A549 (cell line): Measurements from ENCODE around the gene KRT13. TPM values are rescaled to one million over a fixed set of nuclear protein-coding genes. Genes with fewer than 3 reads are reported as not detected.
A peak's percentile ranks its signal among the peaks of the same experiment; 100 is the strongest.

Experiments used
- ATAC-seq, 2 experiments: fragments of 200-7000 bp in 1 of 2; fragments of >200 bp in 1 of 2; cut with Nextera tagmentation in 1 of 2; cut with Tn5 transposase in 1 of 2; 3 replicates each; pipeline versions ENCODE4 v1.8.0 to v1.9.1; 2018 to 2020; ENCODE audit warnings: mild to moderate bottlenecking in 1 of 2, moderate library complexity in 1 of 2
- CTCF ChIA-PET: fragments of 300-600 bp; sonication (Branson Sonifier 250); formaldehyde crosslinking; extraction: SDS; loops from one replicate; lab custom pipeline; 2021; ENCODE audit warnings: antibody characterized with exemption, inconsistent platforms; lab: Yijun Ruan, JAX
- POLR2A ChIA-PET: fragments of 350-600 bp; formaldehyde crosslinking; extraction: SDS; loops from one replicate; lab custom pipeline; 2021; ENCODE audit warnings: antibody characterized with exemption, inconsistent platforms; lab: Yijun Ruan, JAX
- DNase-seq, 2 experiments: peaks; one replicate each; pipeline versions ENCODE4 v3.0.0 to v3.0.0-alpha.2; 2011 to 2016; ENCODE audit warnings: low read depth in 1 of 2, low spot score in 1 of 2
- FAIRE-seq: peaks from 2 replicates; lab custom pipeline; 2011; peaks lifted over from hg19 to GRCh38; lab: Jason Lieb, UNC
- H3K27ac ChIP-seq, 2 experiments: fragments of >200 bp; sonication (Bioruptor Twin); formaldehyde crosslinking; 3 replicates each; pipeline ENCODE4 v1.5.1; 2016 to 2017
- H3K4me1 ChIP-seq: fragments of >200 bp; sonication (Bioruptor Twin); formaldehyde crosslinking; 3 replicates; pipeline ENCODE4 v1.6.1; 2016
- H3K4me2 ChIP-seq: fragments of >200 bp; sonication (Bioruptor Twin); formaldehyde crosslinking; 3 replicates; pipeline ENCODE4 v1.6.1; 2016
- H3K4me3 ChIP-seq: fragments of >200 bp; sonication (Bioruptor Twin); formaldehyde crosslinking; 3 replicates; pipeline ENCODE4 v1.5.1; 2016
- H3K9me3 ChIP-seq: fragments of >200 bp; sonication (Bioruptor Twin); formaldehyde crosslinking; 3 replicates; pipeline ENCODE4 v1.6.1; 2016
- BCL3 ChIP-seq: fragments of >200 bp; sonication (Bioruptor Twin); formaldehyde crosslinking; IDR thresholded peaks from 3 replicates; pipeline ENCODE4 v1.6.1; 2016
- BHLHE40 ChIP-seq: IDR thresholded peaks from 2 replicates; pipeline ENCODE4 v1.6.1; 2012; ENCODE audit warnings: low read depth, low read length, inconsistent platforms
- CBX2 ChIP-seq: fragments of 200-600 bp; sonication (generic); IDR thresholded peaks from 2 replicates; pipeline ENCODE4 v1.6.1; 2016; ENCODE audit warnings: low read depth, mild to moderate bottlenecking, borderline replicate concordance
- HDAC2 ChIP-seq: fragments of 200-600 bp; sonication (generic); IDR thresholded peaks from 2 replicates; pipeline ENCODE4 v1.6.1; 2016
- KDM1A ChIP-seq: fragments of 200-600 bp; sonication (generic); IDR thresholded peaks from 2 replicates; pipeline ENCODE4 v1.6.1; 2016; ENCODE audit warnings: low read depth, mild to moderate bottlenecking
- PHF8 ChIP-seq: fragments of 200-600 bp; sonication (generic); IDR thresholded peaks from 2 replicates; pipeline ENCODE4 v1.6.1; 2016; ENCODE audit warnings: low read depth, mild to moderate bottlenecking, antibody characterized with exemption, moderate library complexity, borderline replicate concordance
- RAD21 ChIP-seq, 2 experiments: fragments of >200 bp in 1 of 2; sonication (Bioruptor Twin) in 1 of 2; formaldehyde crosslinking in 1 of 2; IDR thresholded peaks in 1 of 2; conservative IDR thresholded peaks in 1 of 2; 2 replicates in 1 of 2; 3 replicates in 1 of 2; pipeline ENCODE4 v1.6.1; 2012 to 2018; ENCODE audit warnings: inconsistent platforms in 1 of 2
- RCOR1 ChIP-seq: fragments of 150-350 bp; IDR thresholded peaks from 2 replicates; pipeline ENCODE4 v1.6.1; 2014; ENCODE audit warnings: antibody characterized with exemption, low read length, low read depth
- SMC3 ChIP-seq: fragments of >200 bp; sonication (Bioruptor Twin); formaldehyde crosslinking; IDR thresholded peaks from 3 replicates; pipeline ENCODE4 v1.6.1; 2018; ENCODE audit warnings: inconsistent platforms
- SREBF2 ChIP-seq: fragments of 450-650 bp; IDR thresholded peaks from 2 replicates; pipeline ENCODE4 v1.6.1; 2014; ENCODE audit warnings: mild to moderate bottlenecking, moderate library complexity
- TFCP2L1 ChIP-seq: fragments of 250-450 bp; sonication (Bioruptor Pico); IDR thresholded peaks from 2 replicates; pipeline ENCODE4 v1.5.0; 2021; ENCODE audit warnings: mild to moderate bottlenecking
- ZFP36 ChIP-seq: fragments of 450-650 bp; IDR thresholded peaks from 2 replicates; pipeline ENCODE4 v1.6.1; 2014; ENCODE audit warnings: borderline replicate concordance; ENCODE audit not compliant: partially characterized antibody
- WGBS: methylation state at CpG from one replicate; pipeline ENCODE4 v1.1.6; 2017; ENCODE audit errors: missing lambda C conversion rate; 5-methylcytosine and 5-hydroxymethylcytosine counted together
- polyA plus RNA-seq, 4 experiments: library from polyadenylated mRNA; depleted of rRNA in 3 of 4; stranded (reverse); fragments of >200 nt; fragmentation: RNase III in 1 of 4; extraction: RNeasy Plus Mini Kit Qiagen cat#74134 plus additional on column Dnase treatment in 1 of 4; gene quantifications; 2 replicates in 3 of 4; 3 replicates in 1 of 4; pipeline ENCODE4 v1.2.3, GENCODE V29; 2011 to 2017
- TF ChIP-seq, protein P1 (sequence below): fragments of >200 bp; sonication (Bioruptor Twin); formaldehyde crosslinking; IDR thresholded peaks from 3 replicates; pipeline ENCODE4 v1.5.1; 2016
- TF ChIP-seq, protein P2 (sequence below): IDR thresholded peaks from 2 replicates; pipeline ENCODE4 v1.6.1; 2012; ENCODE audit warnings: low read depth, borderline replicate concordance
- TF ChIP-seq, protein P3 (sequence below): fragments of 200-600 bp; sonication (generic); IDR thresholded peaks from 2 replicates; pipeline ENCODE4 v1.6.1; 2016; ENCODE audit warnings: antibody characterized with exemption, mild to moderate bottlenecking, moderate library complexity

Gene KRT13
- polyA plus RNA-seq, 2 of the 4 experiments (the other 2 are of a cell fraction) = 0.06 TPM; not detected in 1

DNA sequence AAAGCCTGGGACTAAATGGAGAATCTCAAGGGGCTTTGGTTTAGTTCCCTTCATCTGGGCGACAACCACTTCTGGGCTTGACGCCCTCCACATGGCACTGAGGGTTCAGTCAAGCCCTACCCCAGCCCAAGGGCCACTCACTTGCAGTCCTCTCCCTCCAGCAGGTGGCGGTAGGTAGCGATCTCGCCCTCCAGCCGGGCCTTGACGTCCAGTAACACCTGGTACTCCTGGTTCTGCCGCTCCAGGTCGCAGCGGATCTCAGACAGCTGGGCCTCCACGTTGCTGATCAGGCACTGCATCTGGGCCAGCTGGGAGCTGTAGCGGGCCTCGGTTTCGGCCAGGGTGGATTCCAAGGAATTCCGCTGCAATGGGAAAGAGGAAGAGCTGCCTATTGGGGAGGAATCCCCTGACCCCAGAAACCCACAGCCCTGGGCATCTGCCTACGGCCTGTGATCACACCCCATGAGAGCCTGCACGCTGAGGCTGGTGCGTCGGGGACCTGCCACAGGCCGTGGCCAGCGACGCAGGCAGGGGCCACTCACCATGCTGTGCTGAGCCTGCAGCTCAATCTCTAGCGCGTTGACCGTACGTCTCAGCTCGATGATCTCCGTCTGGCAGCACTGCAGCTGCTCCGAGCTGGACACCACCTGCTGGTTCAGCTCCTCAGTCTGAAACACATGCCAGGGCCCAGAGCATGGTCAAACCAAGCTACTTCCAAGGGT is 18.4 kb downstream of the KRT13 start:
- H3K4me2 ChIP-seq = no peak overlapping the region
- no peak overlapping the region for H3K4me3 ChIP-seq
- POLR2A ChIA-PET = no interaction called here
- CTCF ChIA-PET = interaction anchor here (0.6 to 13.1 kb wide), 13 partner anchors 9 to 179 kb away, joined by 3 to 119 read pairs (median 3); partner anchors contain the start of gene KRT32
- TF ChIP-seq RAD21 (conservative IDR thresholded peaks at IDR 0.05 in 1 of 2, IDR thresholded peaks at IDR 0.05 in 1 of 2) (peak; percentile 29 to 49; a peak in 2 of 5 replicates), SMC3 (peak; percentile 52)
- TF ChIP-seq, protein P1, sequence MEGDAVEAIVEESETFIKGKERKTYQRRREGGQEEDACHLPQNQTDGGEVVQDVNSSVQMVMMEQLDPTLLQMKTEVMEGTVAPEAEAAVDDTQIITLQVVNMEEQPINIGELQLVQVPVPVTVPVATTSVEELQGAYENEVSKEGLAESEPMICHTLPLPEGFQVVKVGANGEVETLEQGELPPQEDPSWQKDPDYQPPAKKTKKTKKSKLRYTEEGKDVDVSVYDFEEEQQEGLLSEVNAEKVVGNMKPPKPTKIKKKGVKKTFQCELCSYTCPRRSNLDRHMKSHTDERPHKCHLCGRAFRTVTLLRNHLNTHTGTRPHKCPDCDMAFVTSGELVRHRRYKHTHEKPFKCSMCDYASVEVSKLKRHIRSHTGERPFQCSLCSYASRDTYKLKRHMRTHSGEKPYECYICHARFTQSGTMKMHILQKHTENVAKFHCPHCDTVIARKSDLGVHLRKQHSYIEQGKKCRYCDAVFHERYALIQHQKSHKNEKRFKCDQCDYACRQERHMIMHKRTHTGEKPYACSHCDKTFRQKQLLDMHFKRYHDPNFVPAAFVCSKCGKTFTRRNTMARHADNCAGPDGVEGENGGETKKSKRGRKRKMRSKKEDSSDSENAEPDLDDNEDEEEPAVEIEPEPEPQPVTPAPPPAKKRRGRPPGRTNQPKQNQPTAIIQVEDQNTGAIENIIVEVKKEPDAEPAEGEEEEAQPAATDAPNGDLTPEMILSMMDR = peak; percentile 45
- TF ChIP-seq, protein P2, sequence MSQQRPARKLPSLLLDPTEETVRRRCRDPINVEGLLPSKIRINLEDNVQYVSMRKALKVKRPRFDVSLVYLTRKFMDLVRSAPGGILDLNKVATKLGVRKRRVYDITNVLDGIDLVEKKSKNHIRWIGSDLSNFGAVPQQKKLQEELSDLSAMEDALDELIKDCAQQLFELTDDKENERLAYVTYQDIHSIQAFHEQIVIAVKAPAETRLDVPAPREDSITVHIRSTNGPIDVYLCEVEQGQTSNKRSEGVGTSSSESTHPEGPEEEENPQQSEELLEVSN = no peak
- DNase-seq (peak in 1 of 2 experiments; percentile 48), ATAC-seq (peak in 1 of 2 experiments; percentile 78; a peak in 4 of 6 replicates), FAIRE-seq (no peak)
- H3K9me3 ChIP-seq = no peaks in the 10 kb centered on the region
- no peaks in the 10 kb centered on the region for H3K4me1 ChIP-seq
- no peak overlapping the region for H3K27ac ChIP-seq
- WGBS = 74% methylated on average over 29 of the region's 29 CpGs

- TF ChIP-seq, protein P3, sequence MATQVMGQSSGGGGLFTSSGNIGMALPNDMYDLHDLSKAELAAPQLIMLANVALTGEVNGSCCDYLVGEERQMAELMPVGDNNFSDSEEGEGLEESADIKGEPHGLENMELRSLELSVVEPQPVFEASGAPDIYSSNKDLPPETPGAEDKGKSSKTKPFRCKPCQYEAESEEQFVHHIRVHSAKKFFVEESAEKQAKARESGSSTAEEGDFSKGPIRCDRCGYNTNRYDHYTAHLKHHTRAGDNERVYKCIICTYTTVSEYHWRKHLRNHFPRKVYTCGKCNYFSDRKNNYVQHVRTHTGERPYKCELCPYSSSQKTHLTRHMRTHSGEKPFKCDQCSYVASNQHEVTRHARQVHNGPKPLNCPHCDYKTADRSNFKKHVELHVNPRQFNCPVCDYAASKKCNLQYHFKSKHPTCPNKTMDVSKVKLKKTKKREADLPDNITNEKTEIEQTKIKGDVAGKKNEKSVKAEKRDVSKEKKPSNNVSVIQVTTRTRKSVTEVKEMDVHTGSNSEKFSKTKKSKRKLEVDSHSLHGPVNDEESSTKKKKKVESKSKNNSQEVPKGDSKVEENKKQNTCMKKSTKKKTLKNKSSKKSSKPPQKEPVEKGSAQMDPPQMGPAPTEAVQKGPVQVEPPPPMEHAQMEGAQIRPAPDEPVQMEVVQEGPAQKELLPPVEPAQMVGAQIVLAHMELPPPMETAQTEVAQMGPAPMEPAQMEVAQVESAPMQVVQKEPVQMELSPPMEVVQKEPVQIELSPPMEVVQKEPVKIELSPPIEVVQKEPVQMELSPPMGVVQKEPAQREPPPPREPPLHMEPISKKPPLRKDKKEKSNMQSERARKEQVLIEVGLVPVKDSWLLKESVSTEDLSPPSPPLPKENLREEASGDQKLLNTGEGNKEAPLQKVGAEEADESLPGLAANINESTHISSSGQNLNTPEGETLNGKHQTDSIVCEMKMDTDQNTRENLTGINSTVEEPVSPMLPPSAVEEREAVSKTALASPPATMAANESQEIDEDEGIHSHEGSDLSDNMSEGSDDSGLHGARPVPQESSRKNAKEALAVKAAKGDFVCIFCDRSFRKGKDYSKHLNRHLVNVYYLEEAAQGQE = no peak
- TF ChIP-seq HDAC2 (no peak), ZFP36 (no peak), KDM1A (no peak), SREBF2 (no peak), CBX2 (no peak), PHF8 (no peak), BHLHE40 (no peak), TFCP2L1 (CRISPR knock-in tag) (no peak), RCOR1 (no peak), BCL3 (no peak)
- TF ChIP-seq, all 56 proteins: peak for 0
- ChIA-PET CTCF (interaction anchor here (0.8 to 13.1 kb wide), 9 partner anchors 10 to 179 kb away, joined by 3 to 119 read pairs (median 3); partner anchors contain the start of gene KRT32), POLR2A (no interaction called here)
- ATAC-seq = no peak
- Histone ChIP-seq H3K4me2 (no peak overlapping the region), H3K4me1 (no peaks in the 10 kb centered on the region), H3K4me3 (no peak overlapping the region), H3K9me3 (no peaks in the 10 kb centered on the region), H3K27ac (no peak overlapping the region)
- FAIRE-seq = no peak
- no peak for DNase-seq
- 71% methylated on average over 13 of the region's 13 CpGs for WGBS
These were observed 19.1 kb downstream of the KRT13 start for GRCh38 chr17:41486316-41486715.
